Measurements from ENCODE around the gene GPR141.

- TF ChIP-seq POLR2A (IDR thresholded peaks at IDR 0.05; ENCODE audit: low read length) (no peak), GATA1 (IDR thresholded peaks at IDR 0.05; ENCODE audit: low read depth, low read length) (no peak)
These were observed 18.2 kb downstream of the GPR141 start for GRCh38 chr7:37701769-37702168.

Measured in erythroblast (primary cell).